Globus pallidus (tissue), 1 donor: Measurements from ENCODE around the gene KRTAP1-3.
"Not testable (repeated sequence)": the region's sequence is repeated elsewhere in the genome, so short reads cannot be mapped to it uniquely, and the experiment has no call there.

ENCODE experiments used
- DNase-seq: peaks from one replicate; pipeline ENCODE4 v3.0.0-alpha.2; 2015; ENCODE audit warnings: low spot score

KRTAP1-3 gene

DNA sequence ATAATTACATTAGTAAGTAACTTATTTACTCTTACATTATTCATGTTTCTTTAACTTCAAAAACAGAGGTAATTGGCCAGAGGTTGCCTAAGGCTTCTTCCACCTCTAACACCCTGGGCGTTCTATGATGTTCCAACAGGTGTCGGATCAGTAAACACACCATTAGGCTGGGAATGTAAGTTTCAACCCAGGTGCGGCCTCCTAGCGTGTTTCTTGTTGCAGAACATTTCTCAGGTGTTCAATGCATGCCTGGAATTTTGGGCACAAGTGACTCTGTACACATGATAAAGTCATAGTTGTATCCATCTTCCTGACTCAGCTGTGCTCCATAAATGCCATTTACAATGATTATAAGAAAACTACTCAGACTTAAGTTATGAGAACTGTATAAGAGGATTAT is 19.4 kb upstream of the KRTAP1-3 start:
- DNase-seq: no peak

DNA sequence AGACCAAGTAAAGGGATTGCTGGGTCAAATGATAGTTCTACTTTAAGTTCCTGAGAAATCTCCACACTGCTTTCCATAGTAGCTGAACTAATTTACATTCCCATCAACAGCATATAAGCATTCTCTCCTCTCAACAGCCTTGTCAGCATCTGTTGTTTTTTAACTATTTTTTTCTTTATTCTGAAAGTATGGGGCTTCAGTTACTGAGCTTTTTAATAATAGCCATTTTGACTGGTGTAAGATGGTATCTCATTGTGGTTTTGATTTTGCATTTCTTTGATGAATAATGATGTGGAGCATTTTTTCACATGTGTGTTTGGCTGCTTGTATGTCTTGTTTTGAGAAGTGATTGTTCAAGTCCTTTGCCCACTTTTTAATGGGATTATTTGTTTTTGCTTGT is 17.9 kb upstream of the KRTAP1-3 start:
- no peak for DNase-seq

DNA sequence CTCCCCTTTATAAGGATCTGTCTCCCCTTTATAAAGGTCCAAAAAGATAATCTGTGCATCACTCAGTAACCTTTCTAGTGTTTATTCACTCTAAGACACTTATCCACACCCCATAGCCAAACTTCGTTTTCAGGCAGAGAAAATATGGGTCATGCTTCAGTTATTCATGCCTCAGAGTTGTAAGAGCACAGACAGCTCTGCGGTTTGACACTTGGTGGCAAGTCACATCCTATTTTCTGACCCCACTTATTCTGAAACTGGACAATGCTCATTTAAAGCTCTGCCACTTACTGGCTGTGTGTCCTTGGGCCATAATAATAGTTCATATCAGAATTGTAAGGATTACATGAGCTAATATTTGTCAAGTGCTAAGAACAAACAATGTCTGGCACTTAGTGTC is 14.4 kb upstream of the KRTAP1-3 start:
- DNase-seq: no peak

DNA sequence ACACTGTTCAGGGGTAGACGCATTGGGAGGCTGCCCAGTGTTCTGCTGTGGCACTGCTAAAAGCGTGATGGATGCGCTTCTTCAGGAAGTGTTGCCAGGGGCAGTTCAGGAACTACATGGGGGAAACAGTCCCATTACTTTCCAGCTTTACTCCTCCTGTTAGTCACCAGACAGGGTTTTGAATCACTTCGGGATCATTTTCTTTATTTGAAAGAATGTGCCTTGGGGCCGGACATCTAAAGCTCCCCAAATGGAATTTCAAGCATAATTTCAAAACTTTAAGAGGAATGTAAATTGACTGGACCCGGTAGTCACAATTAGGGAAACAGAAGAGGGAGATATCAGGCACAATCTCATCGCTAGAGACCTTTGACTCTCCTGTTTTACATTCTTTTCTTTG is 13.8 kb upstream of the KRTAP1-3 start:
- DNase-seq: no peak

DNA sequence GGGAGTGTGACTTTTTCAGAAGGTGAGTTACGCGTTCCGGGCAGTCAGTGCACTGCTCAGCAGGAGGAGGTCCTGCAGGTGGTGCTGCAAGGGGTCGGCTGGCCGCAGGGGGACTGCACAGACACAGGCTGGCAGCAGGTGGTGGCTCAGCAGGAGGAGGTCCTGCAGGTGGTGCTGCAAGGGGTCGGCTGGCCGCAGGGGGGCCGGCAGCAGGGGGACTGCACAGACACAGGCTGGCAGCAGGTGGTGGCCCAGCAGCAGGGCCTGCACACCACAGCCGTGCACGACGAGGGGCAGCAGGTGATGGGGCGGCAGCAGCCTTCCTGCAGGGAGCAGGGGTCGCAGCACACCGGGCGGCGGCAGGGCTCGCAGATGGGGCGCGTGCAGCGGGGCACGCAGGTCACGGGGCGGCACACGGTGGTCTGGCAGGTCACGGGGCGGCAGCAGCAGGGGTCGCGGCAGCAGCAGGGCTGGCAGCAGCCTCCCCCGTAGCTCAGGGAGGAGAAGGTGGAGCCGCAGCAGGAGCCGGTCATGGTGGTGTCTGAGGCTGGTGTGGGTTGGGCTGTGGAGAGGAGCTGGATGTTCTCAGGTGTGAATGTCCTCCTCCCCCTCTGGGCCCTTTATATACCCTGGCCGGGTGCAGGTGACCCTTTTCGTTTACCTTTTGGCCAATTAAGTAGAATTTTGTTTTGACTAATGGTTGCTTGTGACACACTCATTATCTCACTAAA is 12.2 kb upstream of the KRTAP1-3 start, which contains the start of gene KRTAP2-1:
KRTAP2-1 (minus strand) TSS at position 582 of the 731 bp plus-strand sequence; CDS start at position 533, 49 bp downstream.
- not testable (repeated sequence) for DNase-seq

DNA sequence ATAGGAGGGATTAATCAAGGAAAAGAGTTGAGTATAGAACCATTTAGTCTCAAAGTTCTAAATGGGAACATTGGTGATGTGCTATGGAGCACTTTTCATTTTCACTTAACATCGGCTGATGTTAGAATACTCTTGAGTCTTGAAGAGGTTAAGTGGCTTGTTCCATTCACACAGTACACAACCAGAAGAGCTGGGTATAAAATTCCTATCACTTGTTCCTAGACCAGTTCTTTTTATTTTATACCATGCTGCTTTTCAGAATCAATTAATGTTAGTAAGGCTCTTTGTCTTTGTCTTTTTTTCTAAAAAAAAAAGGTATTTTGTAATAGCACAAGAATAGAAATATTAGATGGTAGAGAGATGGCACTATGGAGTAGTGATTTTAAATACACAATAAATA is 8.3 kb upstream of the KRTAP1-3 start:
- DNase-seq: no peak

DNA sequence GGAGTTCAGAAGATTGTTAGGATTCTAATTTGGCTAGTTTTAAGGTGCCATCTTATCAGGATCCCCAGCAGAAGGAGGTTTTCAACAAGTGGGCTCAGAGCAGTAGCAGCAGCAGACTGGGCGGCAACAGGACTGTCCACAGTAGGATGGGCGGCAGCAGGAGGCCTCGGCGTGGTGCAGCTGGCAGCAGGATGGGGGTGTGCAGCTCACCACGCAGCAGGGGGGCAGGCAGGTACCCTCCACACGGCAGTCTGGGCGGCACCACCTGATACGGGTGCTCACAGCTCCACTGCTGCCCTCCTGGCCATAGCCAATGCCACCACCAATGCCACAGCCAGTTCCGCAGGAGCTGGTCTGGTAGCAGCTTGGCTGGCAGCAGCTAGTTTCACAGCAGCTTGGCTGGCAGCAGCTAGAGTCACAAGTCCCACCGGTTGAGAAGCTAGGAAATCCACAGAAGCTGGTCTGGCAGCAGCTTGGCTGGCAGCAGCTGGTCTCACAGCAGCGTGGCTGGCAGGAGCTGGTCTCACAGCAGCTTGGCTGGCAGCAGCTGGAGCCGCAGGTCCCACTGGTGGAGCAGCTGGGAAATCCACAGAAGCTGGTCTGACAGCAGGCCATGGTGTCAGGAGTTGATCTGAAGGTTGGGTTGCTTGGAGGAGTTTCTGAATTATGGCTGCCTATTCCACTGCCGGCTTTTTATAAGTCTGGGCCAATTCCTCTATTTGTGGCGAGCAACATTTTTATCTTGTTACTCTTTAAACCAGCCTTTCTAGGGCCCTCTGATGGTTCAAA is 6.3 kb upstream of the KRTAP1-3 start, which contains the start of gene KRTAP1-1:
KRTAP1-1 (minus strand) TSS at position 668 of the 789 bp plus-strand sequence; CDS start at position 615, 53 bp downstream.
- DNase-seq: peak; percentile 0

DNA sequence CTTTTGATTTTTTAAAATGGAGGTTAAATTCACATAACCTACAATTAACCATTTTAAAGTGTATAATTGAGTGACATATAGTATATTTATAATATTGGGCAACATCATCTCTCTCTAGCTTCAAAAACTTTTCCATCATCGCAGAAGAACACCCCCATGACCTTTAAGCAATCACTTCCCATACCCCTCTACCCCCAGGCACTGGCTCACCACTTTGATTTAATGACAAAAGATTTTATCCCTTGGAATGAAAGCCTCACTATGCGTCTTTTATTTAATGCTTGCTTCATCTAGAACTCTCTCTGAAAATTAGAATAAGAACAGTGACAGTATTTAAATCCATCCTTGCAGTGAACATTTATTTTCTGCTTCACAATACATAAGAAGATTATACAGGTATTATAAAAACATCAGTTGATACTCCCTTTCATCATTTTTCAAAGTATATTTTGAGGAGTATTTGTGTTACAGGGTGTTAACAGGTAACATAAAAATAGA is 3.2 kb upstream of the KRTAP1-3 start:
- DNase-seq: no peak

DNA sequence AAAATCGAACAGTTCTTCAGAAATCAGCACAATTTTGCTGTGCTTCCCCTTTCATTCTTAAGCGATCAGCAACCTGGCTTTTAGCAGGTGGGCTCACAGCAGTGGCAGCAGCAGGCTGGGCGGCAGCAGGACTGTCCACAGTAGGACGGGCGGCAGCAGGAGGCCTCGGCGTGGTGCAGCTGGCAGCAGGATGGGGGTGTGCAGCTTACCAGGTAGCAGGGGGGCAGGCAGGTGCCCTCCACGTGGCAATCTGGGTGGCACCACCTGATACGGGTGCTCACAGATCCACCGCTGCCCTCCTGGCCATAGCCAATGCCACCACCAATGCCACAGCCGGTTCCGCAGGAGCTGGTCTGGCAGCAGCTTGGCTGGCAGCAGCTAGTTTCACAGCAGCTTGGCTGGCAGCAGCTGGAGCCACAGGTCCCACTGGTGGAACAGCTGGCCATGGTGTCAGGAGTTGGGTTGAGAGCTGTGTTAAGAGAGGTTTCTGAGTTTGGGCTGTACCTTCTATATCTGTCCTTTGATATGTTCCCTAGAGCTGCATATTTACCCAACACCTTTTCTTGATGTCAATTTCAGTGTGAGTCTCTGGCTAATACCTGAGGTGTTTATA is 4.9 kb downstream of the KRTAP1-3 start, which contains the start of gene KRTAP1-4:
KRTAP1-4 (minus strand) TSS at position 563 of the 613 bp plus-strand sequence; CDS start at position 446, 117 bp downstream.
- no peak for DNase-seq

DNA sequence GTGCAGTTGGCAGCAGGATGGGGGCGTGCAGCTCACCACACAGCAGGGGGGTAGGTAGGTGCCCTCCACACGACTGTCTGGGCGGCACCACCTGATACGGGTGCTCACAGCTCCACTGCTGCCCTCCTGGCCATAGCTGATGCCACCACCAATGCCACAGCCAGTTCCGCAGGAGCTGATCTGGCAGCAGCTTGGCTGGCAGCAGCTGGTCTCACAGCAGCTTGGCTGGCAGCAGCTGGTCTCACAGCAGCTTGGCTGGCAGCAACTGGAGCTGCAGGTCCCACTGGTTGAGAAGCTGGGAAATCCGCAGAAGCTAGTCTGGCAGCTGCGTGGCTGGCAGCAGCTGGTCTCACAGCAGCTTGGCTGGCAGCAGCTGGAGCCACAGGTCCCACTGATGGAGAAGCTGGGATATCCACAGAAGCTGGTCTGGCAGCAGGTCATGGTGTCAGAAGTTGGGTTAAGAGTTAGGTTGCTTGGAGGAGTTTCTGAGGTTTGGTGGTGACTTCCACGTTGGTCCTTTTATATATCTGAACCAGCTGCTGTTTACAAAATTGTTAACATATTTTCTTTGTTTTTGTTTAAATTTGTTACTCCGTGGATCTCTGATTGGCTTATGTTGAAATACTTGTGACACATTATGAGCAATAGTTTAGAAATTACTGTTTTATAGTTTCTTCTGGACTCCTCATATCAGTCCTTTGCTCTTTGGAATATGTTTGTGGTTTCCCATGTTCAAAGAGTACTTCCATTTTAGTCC is 7.8 kb downstream of the KRTAP1-3 start, which contains the start of gene KRTAP1-5:
KRTAP1-5 (minus strand) TSS at position 494 of the 757 bp plus-strand sequence; CDS start at position 441, 53 bp downstream.
- no peak for DNase-seq

DNA sequence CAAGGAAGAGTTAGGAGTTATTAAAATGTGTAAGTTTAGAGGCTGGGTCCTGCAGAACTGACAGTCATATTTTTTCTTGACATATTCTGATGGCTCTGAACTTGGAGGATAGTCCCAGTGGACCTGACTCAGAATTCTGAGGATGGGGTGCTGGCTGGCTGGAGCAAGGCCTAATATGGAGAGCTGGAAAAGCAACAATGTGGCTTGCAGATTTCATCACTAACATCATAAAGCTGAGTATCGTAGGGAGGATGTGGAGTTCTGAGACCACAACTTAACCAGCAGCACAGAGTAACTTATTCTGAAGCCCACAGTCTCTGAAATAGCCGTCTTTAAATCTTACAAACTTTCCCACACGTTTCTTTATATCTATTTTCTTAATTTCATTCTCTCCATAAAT is 10.0 kb downstream of the KRTAP1-3 start:
- DNase-seq: no peak

DNA sequence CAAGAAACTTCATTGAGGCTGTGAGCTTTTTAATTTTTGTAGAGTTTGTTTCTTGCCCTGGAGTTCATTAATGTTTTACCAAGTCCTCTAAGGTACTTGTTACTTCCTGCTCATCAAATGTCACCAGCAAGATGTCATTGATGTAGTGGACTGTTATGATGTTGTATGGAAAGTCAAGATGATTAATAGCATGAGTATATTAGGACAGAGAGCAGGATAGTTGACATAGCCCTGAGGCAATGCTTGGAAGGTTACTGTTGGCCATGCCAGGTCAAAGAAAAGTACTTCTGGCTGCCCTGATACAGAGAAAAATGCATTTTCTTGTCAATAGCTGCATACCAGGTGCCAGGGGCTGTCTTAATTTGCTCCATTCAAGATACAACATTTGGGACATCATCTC is 14.3 kb downstream of the KRTAP1-3 start:
- DNase-seq: no peak

DNA sequence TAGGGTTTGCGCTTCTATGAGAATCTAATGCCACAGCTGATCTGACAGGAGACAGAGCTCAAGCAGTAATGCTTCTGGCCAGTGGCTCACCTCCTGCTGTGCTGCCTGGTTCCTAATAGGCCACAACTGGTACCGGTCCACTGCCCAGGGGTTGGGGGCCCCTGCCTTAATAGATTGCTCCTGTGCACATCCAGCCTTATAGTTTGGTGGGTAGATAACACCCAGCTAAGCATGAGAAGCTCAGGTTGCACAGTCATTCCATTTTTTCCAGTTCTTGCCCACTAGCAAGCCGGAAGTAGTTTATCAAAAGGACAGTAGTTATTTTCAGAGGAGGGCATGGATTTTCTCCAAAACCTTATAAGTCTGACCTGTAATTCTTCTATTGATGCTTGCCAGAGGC is 15.3 kb downstream of the KRTAP1-3 start:
- no peak for DNase-seq

DNA sequence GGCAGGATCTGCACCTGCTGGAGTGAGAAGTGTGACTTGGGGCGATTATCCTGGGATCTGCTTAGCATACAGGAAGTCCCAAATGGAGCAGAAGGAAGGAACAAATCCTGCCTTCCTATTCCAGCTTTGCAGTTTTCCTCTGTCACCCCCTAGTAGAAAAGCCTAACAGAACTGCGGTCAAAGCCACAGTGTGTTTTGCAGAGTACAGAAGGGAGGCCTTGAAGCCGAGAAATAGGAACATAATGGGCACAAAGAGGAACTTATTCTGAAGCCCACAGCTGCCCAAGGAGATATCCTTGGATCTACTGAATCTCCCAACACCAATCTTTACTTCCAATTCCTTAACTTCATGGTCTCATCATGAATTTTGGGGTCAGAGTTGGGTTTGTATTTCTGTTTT is 16.1 kb downstream of the KRTAP1-3 start:
- no peak for DNase-seq

DNA sequence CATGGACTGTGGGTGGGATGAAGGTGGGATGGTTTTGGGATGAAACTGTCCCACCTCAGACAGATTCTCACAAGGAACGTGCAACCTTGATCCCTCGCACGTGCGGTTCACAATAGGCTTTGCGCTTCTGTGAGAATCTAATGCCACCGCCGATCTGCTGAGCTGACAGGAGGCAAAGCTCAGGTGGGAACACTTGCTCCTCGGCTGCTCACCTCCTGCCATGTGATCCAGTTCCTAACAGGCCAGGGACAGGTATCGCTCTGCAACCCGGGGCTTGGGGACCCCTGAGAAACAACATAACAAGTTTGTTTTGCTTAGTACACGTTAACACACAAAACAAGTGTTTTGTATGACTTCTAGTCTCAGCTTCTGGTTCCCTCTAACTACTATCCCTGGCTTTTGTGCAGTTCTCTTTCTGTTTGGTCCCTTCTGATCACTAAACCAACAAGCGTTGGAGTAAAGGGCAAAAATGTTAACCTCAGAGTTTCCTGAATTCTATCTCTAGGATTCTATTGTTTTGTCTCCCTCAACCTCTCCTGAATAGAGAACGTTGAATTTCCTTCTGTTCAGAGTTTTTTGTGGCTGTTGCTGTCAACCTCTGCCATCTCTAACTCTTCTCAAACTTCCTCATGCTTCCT is 18.0 kb downstream of the KRTAP1-3 start:
- DNase-seq: no peak

DNA sequence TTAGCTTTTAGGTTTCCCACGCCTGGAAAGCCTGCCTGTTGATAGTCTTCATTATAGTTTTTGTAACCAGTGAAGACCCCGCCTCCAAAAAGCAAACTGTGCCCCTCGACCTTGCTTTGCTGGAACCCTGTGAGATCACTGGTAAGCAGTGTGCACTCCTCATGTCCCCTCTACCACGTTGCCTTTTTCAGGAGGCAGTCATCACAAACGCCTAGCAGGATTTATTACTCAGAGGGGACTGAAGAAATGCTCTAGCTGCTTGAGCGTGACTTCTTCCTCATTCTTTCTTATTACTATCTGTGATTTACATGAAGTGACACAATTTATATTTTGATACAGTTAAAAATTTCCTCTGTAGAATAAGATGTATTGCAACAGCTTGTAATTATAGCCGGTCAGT is 19.2 kb downstream of the KRTAP1-3 start:
- DNase-seq: no peak

DNA sequence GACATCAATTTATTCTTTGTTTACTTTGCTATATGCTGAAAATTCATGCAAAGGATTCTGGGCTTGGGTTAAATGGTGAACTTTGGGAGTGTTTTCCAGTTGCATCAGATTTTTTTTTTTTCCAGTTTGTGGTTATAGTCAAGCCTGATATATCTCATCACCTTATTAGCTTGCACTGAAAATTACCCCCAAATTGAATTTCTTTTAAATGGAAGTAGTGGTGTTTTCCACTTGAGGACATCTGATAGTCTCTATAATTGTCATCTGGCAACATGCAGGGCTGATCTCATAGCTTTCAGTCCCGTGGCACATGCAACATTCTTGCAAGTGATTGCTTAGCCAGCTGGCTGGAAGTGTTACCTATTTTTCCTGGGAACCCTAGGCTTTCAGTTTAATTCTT is 21.1 kb downstream of the KRTAP1-3 start:
- DNase-seq: no peak

DNA sequence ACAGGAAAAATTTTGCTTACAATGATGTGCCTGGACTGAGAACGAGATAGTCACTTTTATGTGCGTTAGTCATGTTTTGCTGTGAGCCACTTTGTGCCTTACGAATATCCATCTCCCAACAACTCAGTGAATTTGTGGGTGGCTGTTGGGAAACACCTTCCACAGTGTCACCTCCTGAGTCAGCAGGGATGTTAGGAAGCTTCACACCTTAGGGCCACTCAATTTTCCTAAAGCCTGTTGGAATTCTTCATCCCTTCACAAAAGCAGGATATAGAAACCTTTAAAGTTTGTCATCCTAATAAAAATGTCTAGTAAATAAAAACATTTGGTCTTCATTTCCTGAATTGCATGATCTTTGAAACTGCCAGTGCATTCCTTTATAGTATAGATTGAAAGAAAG is 21.5 kb downstream of the KRTAP1-3 start:
- DNase-seq: no peak

DNA sequence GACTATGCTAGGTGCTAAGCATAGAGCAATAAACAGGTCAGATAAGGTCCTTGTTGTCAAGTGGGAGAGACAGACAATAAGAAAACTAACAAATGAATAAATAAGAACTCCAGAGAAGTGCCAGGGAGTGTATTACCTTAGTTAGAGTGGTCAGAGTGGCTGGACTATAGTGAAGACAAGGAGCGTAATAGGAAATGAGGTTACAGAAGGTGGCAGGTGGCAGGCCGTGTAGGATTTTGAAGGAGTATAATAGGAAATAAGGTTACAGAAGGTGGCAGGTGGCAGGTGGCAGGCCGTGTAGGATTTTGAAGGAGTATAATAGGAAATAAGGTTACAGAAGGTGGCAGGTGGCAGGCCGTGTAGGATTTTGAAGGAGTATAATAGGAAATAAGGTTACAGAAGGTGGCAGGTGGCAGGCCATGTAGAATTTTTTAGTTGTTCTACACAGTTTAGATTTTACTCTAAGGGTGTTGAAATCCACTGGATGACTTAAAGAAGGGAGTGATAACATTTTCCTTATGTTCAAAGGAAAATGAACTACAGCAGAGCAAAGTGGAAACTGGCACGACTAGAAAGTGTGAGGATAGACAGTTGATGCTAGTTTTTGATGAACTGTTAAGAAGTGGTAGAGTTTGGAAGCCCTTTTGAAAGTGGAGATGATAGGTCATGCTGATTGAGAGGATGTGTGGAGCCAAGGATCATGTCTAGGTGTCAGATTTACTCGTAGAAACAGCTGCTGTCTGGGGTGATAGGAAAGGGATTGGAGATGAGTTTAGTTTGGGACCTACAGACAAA is 22.2 kb downstream of the KRTAP1-3 start:
- DNase-seq: no peak

DNA sequence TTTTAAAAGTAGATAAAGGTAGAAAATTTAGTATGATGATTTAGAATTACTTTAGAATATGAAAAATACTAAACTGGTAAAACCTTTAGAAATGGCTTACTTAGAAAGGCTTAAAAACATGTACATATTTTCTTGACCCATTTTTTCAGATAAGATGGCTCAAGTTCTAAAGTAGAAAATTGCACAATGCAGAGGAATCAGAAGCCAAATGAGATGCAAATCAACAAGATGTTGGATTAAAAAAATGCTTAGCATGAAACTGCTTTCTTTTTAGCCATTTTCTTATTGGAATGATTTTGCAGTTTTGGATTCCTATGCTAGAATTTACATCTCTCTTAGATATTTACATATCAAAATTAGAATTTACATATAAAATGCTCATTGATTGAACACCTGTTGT is 24.2 kb downstream of the KRTAP1-3 start:
- DNase-seq: no peak
